SK-N-SH (cell line): ENCODE data around the gene INS.
"Not testable (repeated sequence)": the region's sequence is repeated elsewhere in the genome, so short reads cannot be mapped to it uniquely, and the experiment has no call there.

ENCODE experiments used
- CHD2 ChIP-seq: fragments of 150-350 bp; IDR thresholded peaks from 2 replicates; pipeline ENCODE4 v1.6.1; 2018; ENCODE audit warnings: low read length; ENCODE audit not compliant: partially characterized antibody
- CTCF ChIP-seq: fragments of 200-600 bp; sonication (generic); IDR thresholded peaks from 2 replicates; pipeline ENCODE4 v1.6.1; 2017; ENCODE audit warnings: antibody characterized with exemption, mild to moderate bottlenecking, moderate library complexity
- EP300 ChIP-seq, 2 experiments: IDR thresholded peaks; 2 replicates each; pipeline versions ENCODE4 v1.4.0 to v1.6.1; 2012; ENCODE audit warnings: borderline replicate concordance in 1 of 2, low read depth in 1 of 2, low read length in 1 of 2
- EZH2phosphoT487 ChIP-seq: fragments of 200-600 bp; sonication (generic); IDR thresholded peaks from 2 replicates; pipeline ENCODE4 v1.6.1; 2017; ENCODE audit warnings: low read depth, mixed run types, mild to moderate bottlenecking, antibody characterized with exemption, moderate library complexity, borderline replicate concordance
- FOSL2 ChIP-seq: IDR thresholded peaks from 2 replicates; pipeline ENCODE4 v1.4.0; 2012; ENCODE audit warnings: low read depth, mild to moderate bottlenecking, moderate library complexity, borderline replicate concordance
- JUND ChIP-seq: IDR thresholded peaks from 2 replicates; pipeline ENCODE4 v1.4.0; 2012
- NFIC ChIP-seq: IDR thresholded peaks from 2 replicates; pipeline ENCODE4 v1.4.0; 2012; ENCODE audit warnings: borderline replicate concordance
- POLR2AphosphoS5 ChIP-seq: IDR thresholded peaks from 2 replicates; pipeline ENCODE4 v1.6.1; 2012; ENCODE audit warnings: low read depth, low read length
- RAD21 ChIP-seq: IDR thresholded peaks from 2 replicates; pipeline ENCODE4 v1.6.1; 2012; ENCODE audit warnings: mild to moderate bottlenecking, low read length
- RCOR1 ChIP-seq: fragments of 150-350 bp; IDR thresholded peaks from 2 replicates; pipeline ENCODE4 v1.6.1; 2017; ENCODE audit warnings: antibody characterized with exemption, low read length
- RFX5 ChIP-seq: IDR thresholded peaks from 2 replicates; pipeline ENCODE4 v1.6.1; 2012; ENCODE audit warnings: mild to moderate bottlenecking, improper control_type of control experiment, low read length
- SIN3A ChIP-seq: IDR thresholded peaks from 2 replicates; pipeline ENCODE4 v1.6.1; 2012; ENCODE audit warnings: low read depth, mild to moderate bottlenecking, low read length, moderate library complexity, borderline replicate concordance
- USF2 ChIP-seq: fragments of 150-350 bp; IDR thresholded peaks from 2 replicates; pipeline ENCODE4 v1.6.1; 2017; ENCODE audit warnings: antibody characterized with exemption, low read length, low read depth, borderline replicate concordance
- TF ChIP-seq, protein P1 (sequence below): IDR thresholded peaks from 2 replicates; pipeline ENCODE4 v1.6.1; 2012; ENCODE audit warnings: mild to moderate bottlenecking, low read depth, low read length, moderate library complexity

DNA sequence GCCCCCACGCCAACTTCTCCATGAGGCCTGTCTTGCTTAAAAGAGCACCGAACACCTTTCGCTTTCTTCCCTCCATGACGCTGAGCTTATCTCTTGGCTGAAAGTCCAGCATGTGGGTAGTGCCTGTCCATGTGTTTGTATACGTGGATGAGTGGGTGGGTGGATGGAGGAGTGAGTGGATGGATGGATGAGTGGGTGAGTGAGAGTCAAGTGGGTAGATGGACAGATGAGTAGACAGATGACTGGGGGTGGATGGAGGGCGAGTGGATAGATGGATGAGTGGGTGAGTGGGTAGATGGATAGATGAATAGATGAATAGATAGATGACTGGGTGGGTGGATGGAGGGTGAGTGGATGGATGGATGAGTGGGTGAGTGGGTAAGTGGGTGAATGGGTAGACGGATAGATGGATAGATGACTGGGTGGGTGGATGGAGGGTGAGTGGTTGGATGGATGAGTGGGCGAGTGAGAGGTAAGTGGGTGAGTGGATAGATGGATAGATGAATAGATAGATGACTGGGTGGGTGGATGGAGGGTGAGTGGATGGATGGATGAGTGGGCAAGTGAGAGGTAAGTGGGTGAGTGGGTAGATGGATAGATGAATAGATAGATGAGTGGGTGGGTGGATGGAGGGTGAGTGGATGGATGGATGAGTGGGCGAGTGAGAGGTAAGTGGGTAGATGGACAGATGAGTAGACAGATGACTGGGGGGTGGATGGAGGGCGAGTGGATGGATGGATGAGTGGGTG is 36.1 kb downstream of the INS start:
- TF ChIP-seq NFIC; CTCF; POLR2AphosphoS5; SIN3A; USF2; FOSL2; JUND; EZH2phosphoT487; RFX5; RAD21; EP300 (IDR thresholded peaks at IDR 0.05; ENCODE audit: borderline replicate concordance in 1 of 2, low read depth in 1 of 2, low read length in 1 of 2); RCOR1; CHD2: not testable (repeated sequence)
- TF ChIP-seq, protein P1, sequence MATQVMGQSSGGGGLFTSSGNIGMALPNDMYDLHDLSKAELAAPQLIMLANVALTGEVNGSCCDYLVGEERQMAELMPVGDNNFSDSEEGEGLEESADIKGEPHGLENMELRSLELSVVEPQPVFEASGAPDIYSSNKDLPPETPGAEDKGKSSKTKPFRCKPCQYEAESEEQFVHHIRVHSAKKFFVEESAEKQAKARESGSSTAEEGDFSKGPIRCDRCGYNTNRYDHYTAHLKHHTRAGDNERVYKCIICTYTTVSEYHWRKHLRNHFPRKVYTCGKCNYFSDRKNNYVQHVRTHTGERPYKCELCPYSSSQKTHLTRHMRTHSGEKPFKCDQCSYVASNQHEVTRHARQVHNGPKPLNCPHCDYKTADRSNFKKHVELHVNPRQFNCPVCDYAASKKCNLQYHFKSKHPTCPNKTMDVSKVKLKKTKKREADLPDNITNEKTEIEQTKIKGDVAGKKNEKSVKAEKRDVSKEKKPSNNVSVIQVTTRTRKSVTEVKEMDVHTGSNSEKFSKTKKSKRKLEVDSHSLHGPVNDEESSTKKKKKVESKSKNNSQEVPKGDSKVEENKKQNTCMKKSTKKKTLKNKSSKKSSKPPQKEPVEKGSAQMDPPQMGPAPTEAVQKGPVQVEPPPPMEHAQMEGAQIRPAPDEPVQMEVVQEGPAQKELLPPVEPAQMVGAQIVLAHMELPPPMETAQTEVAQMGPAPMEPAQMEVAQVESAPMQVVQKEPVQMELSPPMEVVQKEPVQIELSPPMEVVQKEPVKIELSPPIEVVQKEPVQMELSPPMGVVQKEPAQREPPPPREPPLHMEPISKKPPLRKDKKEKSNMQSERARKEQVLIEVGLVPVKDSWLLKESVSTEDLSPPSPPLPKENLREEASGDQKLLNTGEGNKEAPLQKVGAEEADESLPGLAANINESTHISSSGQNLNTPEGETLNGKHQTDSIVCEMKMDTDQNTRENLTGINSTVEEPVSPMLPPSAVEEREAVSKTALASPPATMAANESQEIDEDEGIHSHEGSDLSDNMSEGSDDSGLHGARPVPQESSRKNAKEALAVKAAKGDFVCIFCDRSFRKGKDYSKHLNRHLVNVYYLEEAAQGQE: not testable (repeated sequence)
